ENCODE data around the gene NTRK2.

Gene NTRK2

GRCh38 chr9:84781458-84781857 lies 111.9 kb downstream of the NTRK2 start:
- DNase-seq (ENCODE audit: low read depth) = no peak

GRCh38 chr9:84781931-84782866 lies 112.7 kb downstream of the NTRK2 start:
- no peak for DNase-seq (ENCODE audit: low read depth)

- no peak for DNase-seq (ENCODE audit: low read depth)
Observed at GRCh38 chr9:84785792-84786547, 116.4 kb downstream of the NTRK2 start.

GRCh38 chr9:84788803-84789462 lies 119.4 kb downstream of the NTRK2 start:
- DNase-seq (ENCODE audit: low read depth) = no peak

GRCh38 chr9:84789463-84789830 lies 119.9 kb downstream of the NTRK2 start:
- DNase-seq (ENCODE audit: low read depth) = no peak

GRCh38 chr9:84791643-84792042 lies 122.1 kb downstream of the NTRK2 start:
- no peak for DNase-seq (ENCODE audit: low read depth)

- DNase-seq (ENCODE audit: low read depth) = no peak
Observed at GRCh38 chr9:84793251-84793650, 123.7 kb downstream of the NTRK2 start.

GRCh38 chr9:84794981-84795637 lies 125.6 kb downstream of the NTRK2 start:
- no peak for DNase-seq (ENCODE audit: low read depth)

GRCh38 chr9:84796404-84796803 lies 126.9 kb downstream of the NTRK2 start:
- no peak for DNase-seq (ENCODE audit: low read depth)

- DNase-seq (ENCODE audit: low read depth) = no peak
Observed at GRCh38 chr9:84799251-84799650, 129.7 kb downstream of the NTRK2 start.

GRCh38 chr9:84804951-84805694 lies 135.6 kb downstream of the NTRK2 start:
- no peak for DNase-seq (ENCODE audit: low read depth)

- no peak for DNase-seq (ENCODE audit: low read depth)
Observed at GRCh38 chr9:84807431-84807830, 137.9 kb downstream of the NTRK2 start.

GRCh38 chr9:84807870-84808390 lies 138.4 kb downstream of the NTRK2 start:
- DNase-seq (ENCODE audit: low read depth) = no peak

GRCh38 chr9:84808416-84808815 lies 138.9 kb downstream of the NTRK2 start:
- no peak for DNase-seq (ENCODE audit: low read depth)

- no peak for DNase-seq (ENCODE audit: low read depth)
Observed at GRCh38 chr9:84811072-84811750, 141.7 kb downstream of the NTRK2 start.

- DNase-seq (ENCODE audit: low read depth) = no peak
Observed at GRCh38 chr9:84811751-84812074, 142.2 kb downstream of the NTRK2 start.

- DNase-seq (ENCODE audit: low read depth) = no peak
Observed at GRCh38 chr9:84812355-84812754, 142.8 kb downstream of the NTRK2 start.

- no peak for DNase-seq (ENCODE audit: low read depth)
Observed at GRCh38 chr9:84812847-84813246, 143.3 kb downstream of the NTRK2 start.

GRCh38 chr9:84815554-84815953 lies 146.0 kb downstream of the NTRK2 start:
- no peak for DNase-seq (ENCODE audit: low read depth)

GRCh38 chr9:84817038-84817437 lies 147.5 kb downstream of the NTRK2 start:
- no peak for DNase-seq (ENCODE audit: low read depth)

GRCh38 chr9:84818791-84819190 lies 149.3 kb downstream of the NTRK2 start:
- no peak for DNase-seq (ENCODE audit: low read depth)
